Keratinocyte (primary cell): ENCODE data around the gene ZNF92. TPM values are rescaled to one million over a fixed set of nuclear protein-coding genes. Genes with fewer than 3 reads are reported as not detected.
"Not testable (repeated sequence)": the region's sequence is repeated elsewhere in the genome, so short reads cannot be mapped to it uniquely, and the experiment has no call there.

Experiments
- DNase-seq: peaks from one replicate; pipeline ENCODE4 v3.0.0-alpha.2; 2011; ENCODE audit warnings: low read depth, missing footprints, low spot score
- FAIRE-seq: peaks from 2 replicates; lab custom pipeline; 2011; peaks lifted over from hg19 to GRCh38; lab: Jason Lieb, UNC
- H2AFZ ChIP-seq: 2 replicates; pipeline ENCODE4 v1.6.0; 2012; ENCODE audit warnings: low read length, control low read depth, inconsistent platforms; ENCODE audit not compliant: control insufficient read depth
- H3K27ac ChIP-seq: 2 replicates; pipeline ENCODE4 v1.5.1; 2011; ENCODE audit warnings: low read length; ENCODE audit not compliant: control insufficient read depth, insufficient read depth
- H3K27me3 ChIP-seq: 3 replicates; pipeline ENCODE4 v1.6.0; 2011; ENCODE audit warnings: low read length; ENCODE audit not compliant: control insufficient read depth, insufficient read depth; ENCODE audit errors: extremely low read depth
- H3K36me3 ChIP-seq, 2 experiments: 2 replicates in 1 of 2; 3 replicates in 1 of 2; pipeline ENCODE4 v1.5.1; 2011; ENCODE audit warnings: low read length in 2 of 2, mild to moderate bottlenecking in 1 of 2; ENCODE audit not compliant: control insufficient read depth in 2 of 2, insufficient read depth in 2 of 2; ENCODE audit errors: extremely low read depth in 1 of 2
- H3K4me1 ChIP-seq: 3 replicates; pipeline ENCODE4 v1.5.1; 2011; ENCODE audit warnings: low read length; ENCODE audit not compliant: control insufficient read depth, insufficient read depth; ENCODE audit errors: extremely low read depth
- H3K4me2 ChIP-seq: 3 replicates; pipeline ENCODE4 v1.6.0; 2011; ENCODE audit warnings: low read depth, low read length; ENCODE audit not compliant: control insufficient read depth, insufficient read depth; ENCODE audit errors: extremely low read depth
- H3K4me3 ChIP-seq, 3 experiments: fragments of 200-600 bp in 1 of 3; sonication (generic) in 1 of 3; 2 replicates in 2 of 3; 3 replicates in 1 of 3; pipeline ENCODE4 v1.5.1; 2011 to 2016; ENCODE audit warnings: low read length in 3 of 3, mild to moderate bottlenecking in 3 of 3, control low read depth in 2 of 3, inconsistent platforms in 1 of 3, low read depth in 1 of 3, mixed read lengths in 1 of 3, mixed run types in 1 of 3, moderate library complexity in 1 of 3; ENCODE audit not compliant: control insufficient read depth in 2 of 3, insufficient read depth in 2 of 3; ENCODE audit errors: extremely low read depth in 1 of 3
- H3K79me2 ChIP-seq: 2 replicates; pipeline ENCODE4 v1.6.0; 2012; ENCODE audit warnings: low read length; ENCODE audit not compliant: control insufficient read depth, insufficient read depth
- H3K9ac ChIP-seq: 3 replicates; pipeline ENCODE4 v1.6.0; 2011; ENCODE audit warnings: low read length; ENCODE audit not compliant: control insufficient read depth, insufficient read depth; ENCODE audit errors: extremely low read depth
- H3K9me1 ChIP-seq: 3 replicates; pipeline ENCODE4 v1.6.0; 2011; ENCODE audit warnings: low read length; ENCODE audit not compliant: control insufficient read depth, insufficient read depth; ENCODE audit errors: extremely low read depth
- H3K9me3 ChIP-seq: 2 replicates; pipeline ENCODE4 v1.5.1; 2012; ENCODE audit warnings: low read depth, low read length; ENCODE audit not compliant: control insufficient read depth
- H4K20me1 ChIP-seq: 3 replicates; pipeline ENCODE4 v1.6.0; 2011; ENCODE audit warnings: low read length; ENCODE audit not compliant: control insufficient read depth, insufficient read depth; ENCODE audit errors: extremely low read depth
- CTCF ChIP-seq, 3 experiments: IDR thresholded peaks in 1 of 3; conservative IDR thresholded peaks in 1 of 3; optimal IDR thresholded peaks in 1 of 3; 2 replicates in 2 of 3; 3 replicates in 1 of 3; pipeline versions ENCODE3 to v1.5.1; 2011; ENCODE audit warnings: low read length in 3 of 3, mild to moderate bottlenecking in 3 of 3, moderate library complexity in 2 of 3, control low read depth in 1 of 3, inconsistent platforms in 1 of 3; ENCODE audit not compliant: insufficient read depth in 2 of 3; ENCODE audit errors: extremely low read depth in 1 of 3
- EZH2 ChIP-seq: IDR thresholded peaks from one replicate; pipeline ENCODE4 v1.6.1; 2012; ENCODE audit warnings: inconsistent platforms, mild to moderate bottlenecking, low read length, moderate library complexity
- dilution Hi-C: fragments of 300-500 bp; cut with MboI; formaldehyde crosslinking; loops from one replicate; pipeline ENCODE4 v1.7.0; 2020; ENCODE audit warnings: low sequenced_read_pairs; ENCODE audit not compliant: extremely low pct_ligation_motif_present
- polyA plus RNA-seq, 5 experiments: library from polyadenylated mRNA; depleted of rRNA in 3 of 5; stranded (reverse) in 3 of 5; stranded (forward) in 1 of 5; unstranded in 1 of 5; fragments of >200 nt; gene quantifications; 1 replicate in 1 of 5; 2 replicates in 3 of 5; 3 replicates in 1 of 5; pipeline versions ENCODE4 v1.2.1 to v1.2.3, GENCODE V29; 2011 to 2012; ENCODE audit warnings: missing spikeins in 2 of 5, low read depth in 1 of 5, low replicate concordance in 1 of 5

The ZNF92 gene
- polyA plus RNA-seq, 1 donor (not counting 4 experiments of a cell fraction or from before 2014, with no cell fraction given) = 3.3 TPM

DNA sequence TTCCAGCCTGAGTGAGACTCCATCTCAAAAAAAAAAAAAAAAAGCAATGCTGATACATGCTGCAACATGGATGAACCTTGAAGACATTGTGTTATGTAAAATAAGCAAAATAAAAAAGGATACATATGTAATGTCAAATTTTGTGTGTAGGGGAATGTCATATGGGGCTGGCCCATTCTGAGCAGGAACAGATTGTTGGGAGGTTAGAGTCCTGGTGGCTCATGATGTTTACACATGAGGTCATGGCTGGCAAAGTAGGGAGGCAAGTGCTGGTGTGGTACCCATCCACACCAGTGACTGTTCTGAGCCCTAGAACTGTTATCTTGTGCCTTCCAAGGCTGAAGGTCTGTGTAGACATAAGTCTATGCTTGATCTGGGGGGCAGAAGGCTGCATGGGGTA is 37.6 kb downstream of the ZNF92 start:
- Histone ChIP-seq H3K36me3 (no peaks in the 10 kb centered on the region), H4K20me1 (no peaks in the 10 kb centered on the region), H3K4me3 (no peak overlapping the region), H3K9me1 (no peaks in the 10 kb centered on the region), H3K79me2 (no peaks in the 10 kb centered on the region), H2AFZ (no peak overlapping the region), H3K4me1 (no peaks in the 10 kb centered on the region), H3K27ac (no peak overlapping the region), H3K27me3 (no peaks in the 10 kb centered on the region), H3K9me3 (peaks cover 5% of the 10 kb centered on the region), H3K4me2 (no peak overlapping the region), H3K9ac (no peak overlapping the region)
- TF ChIP-seq CTCF (optimal IDR thresholded peaks at IDR 0.05 in 1 of 3, IDR thresholded peaks at IDR 0.05 in 1 of 3, conservative IDR thresholded peaks at IDR 0.05 in 1 of 3; ENCODE audit: extremely low read depth in 1 of 3, insufficient read depth in 2 of 3, low read length in 3 of 3) (no peak), EZH2 (no peak)
- FAIRE-seq = no peak
- dilution Hi-C loops = no loop called here
- no peak for DNase-seq

DNA sequence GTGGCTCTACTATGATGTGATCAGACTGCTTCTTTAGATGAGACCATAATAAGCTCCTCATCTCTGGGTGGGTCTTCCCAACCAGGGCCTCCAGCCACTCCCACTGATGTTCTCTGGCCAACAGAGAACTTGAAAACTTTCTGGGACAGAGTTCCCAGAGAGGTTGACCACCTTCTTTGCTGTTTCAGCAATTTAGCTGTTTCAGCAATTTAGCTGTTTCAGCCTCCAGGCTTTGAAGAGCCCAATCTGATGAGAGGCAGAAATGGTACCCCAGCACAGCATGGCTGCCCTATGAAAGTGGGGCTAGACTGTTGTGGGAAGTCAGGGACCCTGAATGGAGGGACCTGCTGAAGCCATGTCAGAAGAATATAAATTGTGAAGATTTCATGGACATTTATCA is 49.0 kb downstream of the ZNF92 start:
- Histone ChIP-seq H2AFZ (no peak overlapping the region), H3K27me3 (no peaks in the 10 kb centered on the region), H3K4me1 (no peaks in the 10 kb centered on the region), H3K4me2 (no peak overlapping the region), H3K9me1 (no peaks in the 10 kb centered on the region), H3K36me3 (no peaks in the 10 kb centered on the region), H3K4me3 (no peak overlapping the region), H3K9me3 (no peaks in the 10 kb centered on the region), H3K79me2 (no peaks in the 10 kb centered on the region), H3K27ac (no peak overlapping the region), H4K20me1 (no peaks in the 10 kb centered on the region), H3K9ac (no peak overlapping the region)
- FAIRE-seq (no peak), DNase-seq (no peak)
- dilution Hi-C loops = no loop called here
- TF ChIP-seq CTCF (optimal IDR thresholded peaks at IDR 0.05 in 1 of 3, IDR thresholded peaks at IDR 0.05 in 1 of 3, conservative IDR thresholded peaks at IDR 0.05 in 1 of 3; ENCODE audit: extremely low read depth in 1 of 3, insufficient read depth in 2 of 3, low read length in 3 of 3) (no peak), EZH2 (no peak)

DNA sequence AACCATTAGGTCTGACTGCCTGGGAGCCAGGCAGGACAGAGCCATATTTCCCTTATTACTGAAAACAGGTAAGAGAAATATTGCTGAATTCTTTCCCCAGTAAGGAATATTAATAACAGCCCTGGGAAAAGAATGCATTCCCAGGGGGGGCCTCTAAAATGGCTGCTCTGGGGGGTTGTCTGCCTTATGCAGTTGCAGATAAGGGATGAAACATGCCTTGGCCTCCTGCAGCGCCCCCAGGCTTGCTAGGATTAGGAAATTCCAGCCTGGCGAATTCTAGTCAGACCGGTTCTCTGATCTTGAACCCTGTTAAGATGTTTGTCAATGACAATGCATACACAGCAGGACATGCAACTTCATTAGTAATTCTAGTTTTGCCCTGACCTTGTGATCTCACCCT is 49.6 kb downstream of the ZNF92 start:
- H4K20me1 ChIP-seq, H3K9ac ChIP-seq, DNase-seq, FAIRE-seq, H3K27ac ChIP-seq, H3K4me2 ChIP-seq, H3K9me1 ChIP-seq, H3K4me3 ChIP-seq, H3K36me3 ChIP-seq, H3K79me2 ChIP-seq, dilution Hi-C loops, H3K9me3 ChIP-seq, H3K27me3 ChIP-seq, H3K4me1 ChIP-seq, H2AFZ ChIP-seq: not testable (repeated sequence)
